WTC11 (cell line): ENCODE measurements around the gene INPP5A. TPM values are rescaled to one million over a fixed set of nuclear protein-coding genes. Genes with fewer than 3 reads are reported as not detected.

Experiments
- ATAC-seq: fragments of 200-7000 bp; cut with Tn5 transposase; 2 replicates; pipeline ENCODE4 v1.10.0; 2021; ENCODE audit warnings: mild to moderate bottlenecking, moderate library complexity
- CTCF ChIA-PET: fragments of 300-600 bp; sonication (Branson Sonifier 250); formaldehyde crosslinking; loops from one replicate; lab custom pipeline; 2021; ENCODE audit warnings: antibody characterized with exemption; lab: Charles Lee
- POLR2A ChIA-PET: fragments of 350-600 bp; sonication (Branson Sonifier 250); formaldehyde crosslinking; loops from one replicate; lab custom pipeline; 2021; ENCODE audit warnings: antibody characterized with exemption; lab: Charles Lee
- DNase-seq: peaks from one replicate; pipeline ENCODE4 v3.0.0; 2021; ENCODE audit warnings: low spot score
- H3K27ac Mint-ChIP-seq: 2 replicates; pipeline ENCODE4 v1.8.0; 2021; ENCODE audit warnings: mixed read lengths
- H3K27me3 Mint-ChIP-seq: 2 replicates; pipeline ENCODE4 v1.8.0; 2021; ENCODE audit warnings: low read depth, mild to moderate bottlenecking, moderate library complexity, mixed read lengths
- H3K36me3 Mint-ChIP-seq: 2 replicates; pipeline ENCODE4 v1.8.0; 2021; ENCODE audit warnings: mixed read lengths
- H3K4me1 Mint-ChIP-seq: 2 replicates; pipeline ENCODE4 v1.8.0; 2022; ENCODE audit warnings: mixed read lengths
- H3K4me3 Mint-ChIP-seq: 2 replicates; pipeline ENCODE4 v1.8.0; 2021; ENCODE audit warnings: mild to moderate bottlenecking, moderate library complexity, mixed read lengths
- H3K9me3 Mint-ChIP-seq: 2 replicates; pipeline ENCODE4 v1.8.0; 2021; ENCODE audit warnings: mixed read lengths
- AFF4 ChIP-seq: sonication (generic); formaldehyde crosslinking; IDR thresholded peaks from 2 replicates; pipeline ENCODE4 v1.8.1; 2023; ENCODE audit warnings: mild to moderate bottlenecking, missing genetic modification reagents, borderline replicate concordance
- CTCF ChIP-seq: fragments of 200-600 bp; IDR thresholded peaks from 2 replicates; pipeline ENCODE4 v1.8.0; 2022; ENCODE audit warnings: antibody characterized with exemption
- FOXJ3 ChIP-seq: sonication (generic); formaldehyde crosslinking; IDR thresholded peaks from 2 replicates; pipeline ENCODE4 v1.9.0; 2021; ENCODE audit warnings: missing genetic modification reagents, mild to moderate bottlenecking, borderline replicate concordance
- GRHL2 ChIP-seq: fragments of 250-450 bp; sonication (Bioruptor Pico); IDR thresholded peaks from 2 replicates; pipeline ENCODE4 v1.8.0; 2022; ENCODE audit warnings: mild to moderate bottlenecking, moderate library complexity; ENCODE audit not compliant: insufficient replicate concordance, severe bottlenecking
- JAZF1 ChIP-seq: fragments of 250-450 bp; sonication (Bioruptor Pico); IDR thresholded peaks from 2 replicates; pipeline ENCODE4 v1.9.0; 2021; ENCODE audit warnings: moderate library complexity, mild to moderate bottlenecking, inconsistent platforms
- JUN ChIP-seq: sonication (generic); formaldehyde crosslinking; IDR thresholded peaks from 2 replicates; pipeline ENCODE4 v1.8.0; 2023; ENCODE audit warnings: mild to moderate bottlenecking, missing genetic modification reagents
- OVOL2 ChIP-seq: fragments of 250-450 bp; sonication (Bioruptor Pico); IDR thresholded peaks from 2 replicates; pipeline ENCODE4 v1.9.0; 2021; ENCODE audit warnings: mild to moderate bottlenecking, borderline replicate concordance
- TEAD1 ChIP-seq: sonication (generic); formaldehyde crosslinking; IDR thresholded peaks from 2 replicates; pipeline ENCODE4 v1.8.0; 2022; ENCODE audit warnings: mild to moderate bottlenecking, missing genetic modification reagents
- TP53 ChIP-seq: sonication (generic); formaldehyde crosslinking; IDR thresholded peaks from 2 replicates; pipeline ENCODE4 v1.8.1; 2023; ENCODE audit warnings: mild to moderate bottlenecking, missing genetic modification reagents
- ZNF281 ChIP-seq: sonication (generic); formaldehyde crosslinking; IDR thresholded peaks from 2 replicates; pipeline ENCODE4 v1.8.0; 2023; ENCODE audit warnings: mild to moderate bottlenecking, missing genetic modification reagents
- ZNF396 ChIP-seq: fragments of 250-450 bp; sonication (Bioruptor Pico); IDR thresholded peaks from 2 replicates; pipeline ENCODE4 v1.8.0; 2021; ENCODE audit warnings: mild to moderate bottlenecking, moderate library complexity, borderline replicate concordance
- ZNF512 ChIP-seq: sonication (generic); formaldehyde crosslinking; IDR thresholded peaks from 2 replicates; pipeline ENCODE4 v1.8.1; 2022; ENCODE audit warnings: missing genetic modification reagents, borderline replicate concordance
- total RNA-seq: library from RNA; stranded (reverse); gene quantifications from 3 replicates; pipeline ENCODE4 v1.2.3, GENCODE V29; 2021
- TF ChIP-seq, protein P1 (sequence below): sonication (generic); formaldehyde crosslinking; conservative IDR thresholded peaks from 2 replicates; pipeline ENCODE4 v1.8.1; 2023; ENCODE audit warnings: mild to moderate bottlenecking, low read depth, missing genetic modification reagents, moderate library complexity
- TF ChIP-seq, protein P2 (sequence below): fragments of 250-450 bp; sonication (Bioruptor Pico); IDR thresholded peaks from 2 replicates; pipeline ENCODE4 v1.8.0; 2021; ENCODE audit warnings: mild to moderate bottlenecking
- TF ChIP-seq, protein P3 (sequence below): sonication (generic); formaldehyde crosslinking; IDR thresholded peaks from 2 replicates; pipeline ENCODE4 v1.8.1; 2023; ENCODE audit warnings: mild to moderate bottlenecking, missing genetic modification reagents, moderate library complexity
- TF ChIP-seq, protein P4 (sequence below): sonication (generic); formaldehyde crosslinking; IDR thresholded peaks from 2 replicates; pipeline ENCODE4 v1.8.0; 2022; ENCODE audit warnings: missing genetic modification reagents

Gene INPP5A
- total RNA-seq, 1 experiment from 2014 or later, result 22.1 TPM

DNA sequence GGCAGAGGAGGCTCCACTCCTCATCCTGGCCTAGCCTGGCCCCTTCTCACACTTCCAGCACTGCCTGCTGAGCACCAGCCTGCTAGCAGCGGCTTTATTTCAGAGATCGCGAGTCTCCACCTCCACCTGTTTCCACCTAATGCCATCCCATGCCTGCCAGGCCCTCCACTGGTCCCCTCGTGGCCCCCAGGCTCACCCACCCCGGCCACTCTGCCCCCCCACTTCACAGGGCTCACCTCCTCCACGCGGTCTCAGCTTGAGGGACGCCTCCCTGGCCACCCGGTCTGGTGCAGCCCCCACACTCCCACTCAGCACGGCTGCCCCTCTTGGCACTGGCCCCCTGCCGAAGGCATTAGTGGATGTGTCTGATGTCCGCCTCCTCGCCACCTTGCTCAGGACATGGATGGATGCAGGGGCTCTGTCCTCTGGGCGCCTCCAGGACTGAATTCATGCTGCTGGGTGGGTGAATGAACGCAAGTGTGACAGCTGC, 252.1 kb downstream of the INPP5A start:
- no peak for ATAC-seq
- CTCF ChIA-PET, result no interaction called here
- H3K27me3 Mint-ChIP-seq, result peaks cover 57% of the 10 kb centered on the region
- H3K36me3 Mint-ChIP-seq, result no peaks in the 10 kb centered on the region
- no peak overlapping the region for H3K4me3 Mint-ChIP-seq
- H3K27ac Mint-ChIP-seq, result no peak overlapping the region
- H3K4me1 Mint-ChIP-seq, result no peaks in the 10 kb centered on the region
- DNase-seq, result no peak
- no peaks in the 10 kb centered on the region for H3K9me3 Mint-ChIP-seq
- POLR2A ChIA-PET, result no interaction called here
- TF ChIP-seq ZNF396, result no peak
- TF ChIP-seq JAZF1 (CRISPR knock-in tag), result no peak
- TF ChIP-seq, protein P1, sequence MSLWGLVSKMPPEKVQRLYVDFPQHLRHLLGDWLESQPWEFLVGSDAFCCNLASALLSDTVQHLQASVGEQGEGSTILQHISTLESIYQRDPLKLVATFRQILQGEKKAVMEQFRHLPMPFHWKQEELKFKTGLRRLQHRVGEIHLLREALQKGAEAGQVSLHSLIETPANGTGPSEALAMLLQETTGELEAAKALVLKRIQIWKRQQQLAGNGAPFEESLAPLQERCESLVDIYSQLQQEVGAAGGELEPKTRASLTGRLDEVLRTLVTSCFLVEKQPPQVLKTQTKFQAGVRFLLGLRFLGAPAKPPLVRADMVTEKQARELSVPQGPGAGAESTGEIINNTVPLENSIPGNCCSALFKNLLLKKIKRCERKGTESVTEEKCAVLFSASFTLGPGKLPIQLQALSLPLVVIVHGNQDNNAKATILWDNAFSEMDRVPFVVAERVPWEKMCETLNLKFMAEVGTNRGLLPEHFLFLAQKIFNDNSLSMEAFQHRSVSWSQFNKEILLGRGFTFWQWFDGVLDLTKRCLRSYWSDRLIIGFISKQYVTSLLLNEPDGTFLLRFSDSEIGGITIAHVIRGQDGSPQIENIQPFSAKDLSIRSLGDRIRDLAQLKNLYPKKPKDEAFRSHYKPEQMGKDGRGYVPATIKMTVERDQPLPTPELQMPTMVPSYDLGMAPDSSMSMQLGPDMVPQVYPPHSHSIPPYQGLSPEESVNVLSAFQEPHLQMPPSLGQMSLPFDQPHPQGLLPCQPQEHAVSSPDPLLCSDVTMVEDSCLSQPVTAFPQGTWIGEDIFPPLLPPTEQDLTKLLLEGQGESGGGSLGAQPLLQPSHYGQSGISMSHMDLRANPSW, result no peak
- no peak for TF ChIP-seq AFF4
- TF ChIP-seq FOXJ3 (CRISPR knock-in tag), result no peak
- TF ChIP-seq, protein P2, sequence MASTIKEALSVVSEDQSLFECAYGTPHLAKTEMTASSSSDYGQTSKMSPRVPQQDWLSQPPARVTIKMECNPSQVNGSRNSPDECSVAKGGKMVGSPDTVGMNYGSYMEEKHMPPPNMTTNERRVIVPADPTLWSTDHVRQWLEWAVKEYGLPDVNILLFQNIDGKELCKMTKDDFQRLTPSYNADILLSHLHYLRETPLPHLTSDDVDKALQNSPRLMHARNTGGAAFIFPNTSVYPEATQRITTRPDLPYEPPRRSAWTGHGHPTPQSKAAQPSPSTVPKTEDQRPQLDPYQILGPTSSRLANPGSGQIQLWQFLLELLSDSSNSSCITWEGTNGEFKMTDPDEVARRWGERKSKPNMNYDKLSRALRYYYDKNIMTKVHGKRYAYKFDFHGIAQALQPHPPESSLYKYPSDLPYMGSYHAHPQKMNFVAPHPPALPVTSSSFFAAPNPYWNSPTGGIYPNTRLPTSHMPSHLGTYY (CRISPR knock-in tag), result no peak
- TF ChIP-seq CTCF, result no peak
- TF ChIP-seq ZNF512 (CRISPR knock-in tag), result no peak
- TF ChIP-seq OVOL2, result no peak
- TF ChIP-seq GRHL2 (CRISPR knock-in tag), result no peak
- TF ChIP-seq ZNF281 (CRISPR knock-in tag), result no peak
- TF ChIP-seq JUN, result no peak
- no peak for TF ChIP-seq TEAD1 (CRISPR knock-in tag)
- TF ChIP-seq, protein P3, sequence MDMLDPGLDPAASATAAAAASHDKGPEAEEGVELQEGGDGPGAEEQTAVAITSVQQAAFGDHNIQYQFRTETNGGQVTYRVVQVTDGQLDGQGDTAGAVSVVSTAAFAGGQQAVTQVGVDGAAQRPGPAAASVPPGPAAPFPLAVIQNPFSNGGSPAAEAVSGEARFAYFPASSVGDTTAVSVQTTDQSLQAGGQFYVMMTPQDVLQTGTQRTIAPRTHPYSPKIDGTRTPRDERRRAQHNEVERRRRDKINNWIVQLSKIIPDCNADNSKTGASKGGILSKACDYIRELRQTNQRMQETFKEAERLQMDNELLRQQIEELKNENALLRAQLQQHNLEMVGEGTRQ, result no peak
- TF ChIP-seq, protein P4, sequence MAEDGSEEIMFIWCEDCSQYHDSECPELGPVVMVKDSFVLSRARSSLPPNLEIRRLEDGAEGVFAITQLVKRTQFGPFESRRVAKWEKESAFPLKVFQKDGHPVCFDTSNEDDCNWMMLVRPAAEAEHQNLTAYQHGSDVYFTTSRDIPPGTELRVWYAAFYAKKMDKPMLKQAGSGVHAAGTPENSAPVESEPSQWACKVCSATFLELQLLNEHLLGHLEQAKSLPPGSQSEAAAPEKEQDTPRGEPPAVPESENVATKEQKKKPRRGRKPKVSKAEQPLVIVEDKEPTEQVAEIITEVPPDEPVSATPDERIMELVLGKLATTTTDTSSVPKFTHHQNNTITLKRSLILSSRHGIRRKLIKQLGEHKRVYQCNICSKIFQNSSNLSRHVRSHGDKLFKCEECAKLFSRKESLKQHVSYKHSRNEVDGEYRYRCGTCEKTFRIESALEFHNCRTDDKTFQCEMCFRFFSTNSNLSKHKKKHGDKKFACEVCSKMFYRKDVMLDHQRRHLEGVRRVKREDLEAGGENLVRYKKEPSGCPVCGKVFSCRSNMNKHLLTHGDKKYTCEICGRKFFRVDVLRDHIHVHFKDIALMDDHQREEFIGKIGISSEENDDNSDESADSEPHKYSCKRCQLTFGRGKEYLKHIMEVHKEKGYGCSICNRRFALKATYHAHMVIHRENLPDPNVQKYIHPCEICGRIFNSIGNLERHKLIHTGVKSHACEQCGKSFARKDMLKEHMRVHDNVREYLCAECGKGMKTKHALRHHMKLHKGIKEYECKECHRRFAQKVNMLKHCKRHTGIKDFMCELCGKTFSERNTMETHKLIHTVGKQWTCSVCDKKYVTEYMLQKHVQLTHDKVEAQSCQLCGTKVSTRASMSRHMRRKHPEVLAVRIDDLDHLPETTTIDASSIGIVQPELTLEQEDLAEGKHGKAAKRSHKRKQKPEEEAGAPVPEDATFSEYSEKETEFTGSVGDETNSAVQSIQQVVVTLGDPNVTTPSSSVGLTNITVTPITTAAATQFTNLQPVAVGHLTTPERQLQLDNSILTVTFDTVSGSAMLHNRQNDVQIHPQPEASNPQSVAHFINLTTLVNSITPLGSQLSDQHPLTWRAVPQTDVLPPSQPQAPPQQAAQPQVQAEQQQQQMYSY (CRISPR knock-in tag), result no peak
- TF ChIP-seq TP53 (CRISPR knock-in tag), result no peak
